IgD-negative memory B cell (primary cell): ENCODE results near the gene EHF. TPM values are rescaled to one million over a fixed set of nuclear protein-coding genes. Genes with fewer than 3 reads are reported as not detected.
A peak's percentile ranks its signal among the peaks of the same experiment; 100 is the strongest.

Experiments
- H3K27ac Mint-ChIP-seq, 3 donors: one replicate each; pipeline ENCODE4 v1.8.0; 2020 to 2022; ENCODE audit warnings: mild to moderate bottlenecking in 3 of 3, mixed read lengths in 3 of 3, moderate library complexity in 1 of 3
- H3K27me3 Mint-ChIP-seq: one replicate; pipeline ENCODE4 v1.8.0; 2021; ENCODE audit warnings: mixed read lengths
- H3K36me3 Mint-ChIP-seq: one replicate; pipeline ENCODE4 v1.8.0; 2020; ENCODE audit warnings: mild to moderate bottlenecking, mixed read lengths
- H3K4me1 Mint-ChIP-seq, 3 donors: one replicate each; pipeline ENCODE4 v1.8.0; 2020 to 2022; ENCODE audit warnings: mixed read lengths in 3 of 3, mild to moderate bottlenecking in 1 of 3
- H3K4me3 Mint-ChIP-seq, 4 donors: one replicate each; pipeline ENCODE4 v1.8.0; 2020 to 2022; ENCODE audit warnings: mild to moderate bottlenecking in 4 of 4, mixed read lengths in 4 of 4, moderate library complexity in 3 of 4
- H3K9me3 Mint-ChIP-seq, 3 donors: one replicate each; pipeline ENCODE4 v1.8.0; 2020 to 2021; ENCODE audit warnings: mixed read lengths in 3 of 3, mild to moderate bottlenecking in 1 of 3
- polyA plus RNA-seq: library from polyadenylated mRNA; unstranded; fragments of 300-500 nt; fragmentation: Illumina TruSeq; gene quantifications from one replicate; pipeline ENCODE4 v1.2.3, GENCODE V29; 2021

The EHF gene
- polyA plus RNA-seq, 1 donor from 2014 or later = not detected

GRCh38 chr11:34594603-34595002, 26.3 kb upstream of the EHF start:
- peaks cover 0 to 2% (median 2%) of the 10 kb centered on the region in 3 donors for H3K4me1 Mint-ChIP-seq
- H3K4me3 Mint-ChIP-seq = no peak overlapping the region
- H3K27ac Mint-ChIP-seq = no peak overlapping the region
- peaks cover 4% of the 10 kb centered on the region for H3K36me3 Mint-ChIP-seq
- H3K27me3 Mint-ChIP-seq = peaks cover 13% of the 10 kb centered on the region
- peaks cover 6 to 17% (median 13%) of the 10 kb centered on the region in 3 donors for H3K9me3 Mint-ChIP-seq

- Mint-ChIP-seq H3K27ac (no peak overlapping the region), H3K27me3 (peaks cover 14% of the 10 kb centered on the region), H3K9me3 (peaks cover 6 to 17% (median 13%) of the 10 kb centered on the region in 3 donors), H3K4me1 (peaks cover 0 to 4% (median 4%) of the 10 kb centered on the region in 3 donors), H3K36me3 (peaks cover 4% of the 10 kb centered on the region), H3K4me3 (no peak overlapping the region)
These were observed 25.5 kb upstream of the EHF start for GRCh38 chr11:34595391-34595790.

GRCh38 chr11:34595960-34596644, 24.8 kb upstream of the EHF start:
- Mint-ChIP-seq H3K4me1 (peaks cover 0 to 4% (median 4%) of the 10 kb centered on the region in 3 donors), H3K27ac (no peak overlapping the region), H3K4me3 (no peak overlapping the region), H3K36me3 (peaks cover 4% of the 10 kb centered on the region), H3K9me3 (peaks cover 6 to 17% (median 13%) of the 10 kb centered on the region in 3 donors), H3K27me3 (peaks cover 14% of the 10 kb centered on the region)

- Mint-ChIP-seq H3K27me3 (peaks cover 6% of the 10 kb centered on the region), H3K27ac (no peak overlapping the region), H3K9me3 (peaks cover 0 to 2% (median 2%) of the 10 kb centered on the region in 3 donors), H3K36me3 (no peaks in the 10 kb centered on the region), H3K4me1 (peaks cover 0 to 4% (median 4%) of the 10 kb centered on the region in 3 donors), H3K4me3 (no peak overlapping the region)
These were observed 21.4 kb upstream of the EHF start for GRCh38 chr11:34599406-34599945.

- peaks cover 0 to 5% (median 4%) of the 10 kb centered on the region in 3 donors for H3K4me1 Mint-ChIP-seq
- H3K4me3 Mint-ChIP-seq = no peak overlapping the region
- peaks cover 3% of the 10 kb centered on the region for H3K27me3 Mint-ChIP-seq
- no peaks in the 10 kb centered on the region for H3K36me3 Mint-ChIP-seq
- peaks cover 0 to 2% (median 2%) of the 10 kb centered on the region in 3 donors for H3K9me3 Mint-ChIP-seq
- no peak overlapping the region for H3K27ac Mint-ChIP-seq
These were observed 20.4 kb upstream of the EHF start for GRCh38 chr11:34600339-34601084.

- no peak overlapping the region for H3K4me3 Mint-ChIP-seq
- peaks cover under 1% of the 10 kb centered on the region for H3K36me3 Mint-ChIP-seq
- H3K4me1 Mint-ChIP-seq = peaks cover 0 to 10% (median 8%) of the 10 kb centered on the region in 3 donors
- H3K9me3 Mint-ChIP-seq = peaks cover 0 to 2% (median 2%) of the 10 kb centered on the region in 3 donors
- H3K27me3 Mint-ChIP-seq = peaks cover 3% of the 10 kb centered on the region
- H3K27ac Mint-ChIP-seq = peak overlapping the region in 1 of 3 donors; percentile 29
These were observed 19.8 kb upstream of the EHF start for GRCh38 chr11:34601085-34601444.

DNA sequence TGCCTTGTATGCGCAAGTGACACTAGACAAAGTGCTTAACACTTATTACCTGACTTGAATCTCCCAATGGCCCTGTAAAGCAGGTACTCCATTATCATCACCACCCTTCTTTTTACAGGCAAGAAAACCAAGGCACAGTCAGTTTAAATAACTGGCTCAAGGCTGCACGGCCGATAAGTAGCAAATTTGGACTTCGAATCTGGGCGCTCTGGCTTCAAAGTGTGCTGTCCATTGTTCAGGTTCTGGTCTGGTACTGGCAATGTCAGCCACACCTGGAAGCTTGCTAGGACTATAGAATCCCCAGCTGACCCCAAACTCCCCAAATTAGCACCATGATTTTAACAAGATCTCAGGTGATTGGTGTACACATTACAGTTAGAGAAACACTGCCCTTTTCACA, 19.3 kb upstream of the EHF start:
- Mint-ChIP-seq H3K27me3 (peaks cover 3% of the 10 kb centered on the region), H3K27ac (peak overlapping the region in 1 of 3 donors; percentile 29), H3K4me1 (peaks cover 0 to 12% (median 9%) of the 10 kb centered on the region in 3 donors), H3K9me3 (peaks cover 0 to 2% (median 0%) of the 10 kb centered on the region in 3 donors), H3K4me3 (no peak overlapping the region), H3K36me3 (peaks cover 2% of the 10 kb centered on the region)

DNA sequence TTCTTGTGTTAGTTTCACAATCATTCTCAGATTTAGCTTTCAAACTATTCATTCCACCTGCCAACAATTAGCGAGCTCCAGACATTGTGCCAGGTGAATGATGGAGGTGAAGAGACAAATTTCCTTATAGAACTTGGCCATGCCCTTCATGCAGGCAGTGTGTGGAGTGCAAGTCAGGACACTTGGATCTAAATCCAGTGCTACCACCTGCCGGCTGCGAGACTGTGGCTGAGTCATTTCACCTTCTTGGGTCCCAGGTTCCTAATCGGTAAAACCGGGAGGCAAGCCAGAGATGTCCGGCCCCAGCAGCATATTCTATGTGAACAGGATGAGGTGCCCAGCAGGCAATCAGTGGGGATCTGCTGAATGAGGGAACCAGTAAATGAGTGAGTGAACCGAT, 18.6 kb upstream of the EHF start:
- H3K4me3 Mint-ChIP-seq = no peak overlapping the region
- peak overlapping the region in 1 of 3 donors; percentile 86 for H3K27ac Mint-ChIP-seq
- peaks cover 0 to 2% (median 0%) of the 10 kb centered on the region in 3 donors for H3K9me3 Mint-ChIP-seq
- peaks cover 3% of the 10 kb centered on the region for H3K27me3 Mint-ChIP-seq
- H3K36me3 Mint-ChIP-seq = peaks cover 2% of the 10 kb centered on the region
- peaks cover 0 to 12% (median 9%) of the 10 kb centered on the region in 3 donors for H3K4me1 Mint-ChIP-seq

DNA sequence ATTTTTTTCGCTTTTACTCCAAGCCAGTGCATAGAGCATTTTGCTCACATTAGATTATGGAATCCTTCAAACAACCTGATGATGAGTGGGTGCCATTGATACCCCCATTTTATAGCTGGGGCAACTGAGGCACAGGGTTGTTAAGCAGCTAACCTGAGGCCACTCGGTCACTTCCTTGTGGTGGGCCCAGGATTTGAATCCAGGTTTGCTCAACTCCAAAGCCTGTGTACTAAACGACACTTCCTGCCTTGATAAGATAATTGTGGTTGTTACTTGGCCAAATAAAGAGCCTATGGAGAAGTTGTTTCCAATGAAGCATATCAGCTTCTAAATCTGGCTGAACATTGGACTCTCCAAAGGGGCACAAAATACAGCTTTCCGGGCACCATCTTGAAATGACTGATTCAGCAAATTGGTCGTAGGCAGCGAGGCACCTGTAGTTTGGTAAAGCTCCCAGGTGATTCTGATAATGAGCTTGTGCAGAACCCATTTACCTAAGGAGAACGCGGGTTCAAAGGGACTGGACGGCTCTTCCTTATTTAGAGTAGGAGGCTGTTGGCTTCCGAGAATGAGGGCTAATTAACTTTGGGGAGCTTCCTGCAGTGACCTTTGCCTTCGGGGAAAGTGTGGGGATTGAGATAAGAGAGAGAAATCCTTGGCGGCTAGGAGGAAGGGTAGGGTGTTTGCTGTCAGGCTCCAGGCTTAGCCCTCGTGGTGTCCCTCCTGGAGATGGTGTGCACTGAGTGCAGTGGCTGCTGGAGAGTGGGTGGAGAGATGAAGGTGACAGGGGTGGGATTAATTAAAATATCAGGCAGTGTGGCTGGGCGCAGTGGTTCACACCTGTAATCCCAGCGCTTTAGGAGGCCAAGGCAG, 17.5 kb upstream of the EHF start:
- no peak overlapping the region for H3K4me3 Mint-ChIP-seq
- H3K27ac Mint-ChIP-seq = peak overlapping the region in 1 of 3 donors; percentile 32
- peaks cover 0 to 2% (median 0%) of the 10 kb centered on the region in 3 donors for H3K9me3 Mint-ChIP-seq
- peaks cover 2% of the 10 kb centered on the region for H3K36me3 Mint-ChIP-seq
- H3K27me3 Mint-ChIP-seq = peaks cover 3% of the 10 kb centered on the region
- peaks cover 0 to 12% (median 9%) of the 10 kb centered on the region in 3 donors for H3K4me1 Mint-ChIP-seq

- Mint-ChIP-seq H3K4me3 (no peak overlapping the region), H3K36me3 (peaks cover 3% of the 10 kb centered on the region), H3K4me1 (peaks cover 0 to 12% (median 9%) of the 10 kb centered on the region in 3 donors), H3K9me3 (peaks cover 0 to 2% (median 0%) of the 10 kb centered on the region in 3 donors), H3K27ac (no peak overlapping the region), H3K27me3 (peaks cover 3% of the 10 kb centered on the region)
These were observed 16.7 kb upstream of the EHF start for GRCh38 chr11:34604145-34604544.

GRCh38 chr11:34604911-34605310, 16.0 kb upstream of the EHF start:
- Mint-ChIP-seq H3K27me3 (no peaks in the 10 kb centered on the region), H3K36me3 (peaks cover 3% of the 10 kb centered on the region)

DNA sequence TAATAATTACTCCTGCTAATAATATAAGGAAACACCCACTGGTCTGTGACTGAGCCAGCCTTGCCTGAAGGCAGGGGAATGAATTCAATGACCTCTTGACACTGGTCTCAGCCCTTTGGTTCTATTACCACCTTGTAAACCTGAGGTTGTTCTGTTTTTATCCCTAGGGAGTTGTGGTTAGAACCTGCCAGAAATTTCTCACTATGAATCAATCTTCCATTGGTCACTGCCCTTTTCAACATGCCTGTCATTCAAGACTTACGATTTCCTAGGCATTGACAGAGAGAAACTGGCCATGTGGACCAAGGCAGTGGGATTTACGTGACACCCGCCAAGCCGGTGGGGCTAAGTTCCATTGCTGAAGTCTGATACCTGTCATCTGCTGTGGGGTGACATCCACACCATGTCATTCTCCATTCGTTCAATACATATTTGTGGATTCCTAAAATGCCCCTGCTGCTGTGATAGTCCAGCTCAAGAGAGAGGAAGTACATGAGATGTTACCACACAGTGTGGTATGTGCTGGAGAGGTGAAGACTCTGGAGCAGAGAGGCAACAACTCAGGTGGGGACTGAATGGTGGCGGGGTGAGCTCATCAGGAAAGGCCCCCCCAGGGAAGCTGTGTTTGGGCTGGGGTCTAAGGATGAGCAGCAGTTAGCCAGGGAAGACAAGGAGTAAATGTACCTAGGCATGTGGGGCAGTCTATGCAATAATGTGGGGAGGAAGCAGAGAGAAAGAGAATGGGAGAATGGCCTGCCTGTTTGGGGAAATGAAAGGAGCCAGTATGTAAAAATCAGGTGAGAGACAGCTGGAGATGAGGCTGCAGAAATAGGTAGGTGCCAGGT, 15.2 kb upstream of the EHF start:
- peaks cover 0 to 8% (median 5%) of the 10 kb centered on the region in 3 donors for H3K4me1 Mint-ChIP-seq
- H3K4me3 Mint-ChIP-seq = no peak overlapping the region
- peaks cover 0 to 2% (median 0%) of the 10 kb centered on the region in 3 donors for H3K9me3 Mint-ChIP-seq
- peak overlapping the region in 1 of 3 donors; percentile 53 for H3K27ac Mint-ChIP-seq
- peaks cover 3% of the 10 kb centered on the region for H3K36me3 Mint-ChIP-seq
- H3K27me3 Mint-ChIP-seq = no peaks in the 10 kb centered on the region

More at GRCh38 chr11:34604911-34605310, 16.0 kb upstream of the EHF start:
- peaks cover 0 to 8% (median 5%) of the 10 kb centered on the region in 3 donors for H3K4me1 Mint-ChIP-seq
- no peak overlapping the region for H3K4me3 Mint-ChIP-seq
- no peak overlapping the region for H3K27ac Mint-ChIP-seq
- peaks cover 0 to 2% (median 0%) of the 10 kb centered on the region in 3 donors for H3K9me3 Mint-ChIP-seq

- H3K36me3 Mint-ChIP-seq = peaks cover 3% of the 10 kb centered on the region
- H3K4me3 Mint-ChIP-seq = no peak overlapping the region
- H3K9me3 Mint-ChIP-seq = peaks cover 0 to 3% (median 0%) of the 10 kb centered on the region in 3 donors
- peak overlapping the region in 1 of 3 donors; percentile 53 for H3K27ac Mint-ChIP-seq
- H3K27me3 Mint-ChIP-seq = no peaks in the 10 kb centered on the region
- H3K4me1 Mint-ChIP-seq = peaks cover 0 to 8% (median 5%) of the 10 kb centered on the region in 3 donors
These were observed 14.4 kb upstream of the EHF start for GRCh38 chr11:34606326-34607120.
